OCI-LY1 (cell line): ENCODE data around the gene PBX1.

Experiments used
- CTCF ChIP-seq: fragments of 200-600 bp; sonication (generic), shearing (Covaris generic); IDR thresholded peaks from 2 replicates; pipeline ENCODE4 v1.5.1; 2017; ENCODE audit warnings: mild to moderate bottlenecking, antibody characterized with exemption, low read length, moderate library complexity, mixed read lengths
- EZH2 ChIP-seq: fragments of 200-600 bp; sonication (generic), shearing (Covaris generic); IDR thresholded peaks from 2 replicates; pipeline ENCODE4 v1.8.0; 2017; ENCODE audit warnings: borderline replicate concordance, mixed run types, mild to moderate bottlenecking, antibody characterized with exemption, low read length, moderate library complexity, mixed read lengths

DNA sequence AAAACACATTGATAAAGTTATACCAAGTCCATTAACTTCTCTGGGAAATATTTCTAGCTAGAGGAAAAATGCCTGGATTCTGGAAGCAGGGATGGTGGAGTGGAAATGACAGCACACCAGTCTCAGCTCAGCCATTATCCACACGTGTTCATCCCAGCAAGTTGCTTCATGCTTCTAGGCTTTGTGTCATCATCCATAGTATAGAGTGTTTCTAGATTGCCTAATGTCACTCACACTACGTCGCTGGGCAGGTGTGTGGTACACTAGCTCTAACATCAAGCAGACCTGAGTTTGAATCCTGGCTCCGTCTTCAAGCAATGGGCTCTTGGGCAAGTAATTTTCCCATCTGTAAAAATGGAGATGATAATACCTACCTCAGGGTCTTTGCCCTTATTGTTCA lies 326.3 kb downstream of the PBX1 start:
- no peak for TF ChIP-seq CTCF
- no peak for TF ChIP-seq EZH2
